Osteocyte (in vitro differentiated cells): ENCODE data around the gene C17orf107. TPM values are rescaled to one million over a fixed set of nuclear protein-coding genes. Genes with fewer than 3 reads are reported as not detected.

Experiments used
- DNase-seq: peaks from one replicate; pipeline ENCODE4 v3.0.0; 2021; ENCODE audit warnings: mixed read lengths; ENCODE audit not compliant: unreplicated experiment; ENCODE audit errors: extremely low spot score
- H3K27ac Mint-ChIP-seq: one replicate; pipeline ENCODE4 v1.8.0; 2021; ENCODE audit warnings: mild to moderate bottlenecking, mixed read lengths; ENCODE audit not compliant: unreplicated experiment
- H3K27me3 Mint-ChIP-seq: one replicate; pipeline ENCODE4 v1.8.0; 2021; ENCODE audit warnings: mixed read lengths; ENCODE audit not compliant: unreplicated experiment
- H3K36me3 Mint-ChIP-seq: one replicate; pipeline ENCODE4 v1.8.0; 2021; ENCODE audit warnings: mixed read lengths; ENCODE audit not compliant: unreplicated experiment
- H3K4me1 Mint-ChIP-seq: one replicate; pipeline ENCODE4 v1.8.0; 2021; ENCODE audit warnings: mixed read lengths; ENCODE audit not compliant: unreplicated experiment
- H3K4me3 Mint-ChIP-seq: one replicate; pipeline ENCODE4 v1.8.0; 2021; ENCODE audit warnings: mild to moderate bottlenecking, moderate library complexity, mixed read lengths; ENCODE audit not compliant: unreplicated experiment
- H3K9me3 Mint-ChIP-seq: one replicate; pipeline ENCODE4 v1.8.0; 2021; ENCODE audit warnings: mixed read lengths; ENCODE audit not compliant: unreplicated experiment
- total RNA-seq: library from RNA; stranded (reverse); gene quantifications from 2 replicates; pipeline ENCODE4 v1.2.1, GENCODE V29; 2021
- TF ChIP-seq, protein P1 (sequence below): fragments of 200-600 bp; sonication (generic); IDR thresholded peaks from 2 replicates; pipeline ENCODE4 v1.5.0; 2021; ENCODE audit warnings: antibody characterized with exemption, mild to moderate bottlenecking, moderate library complexity

C17orf107 gene
- total RNA-seq, 1 donor from 2014 or later = 0.78 TPM

DNA sequence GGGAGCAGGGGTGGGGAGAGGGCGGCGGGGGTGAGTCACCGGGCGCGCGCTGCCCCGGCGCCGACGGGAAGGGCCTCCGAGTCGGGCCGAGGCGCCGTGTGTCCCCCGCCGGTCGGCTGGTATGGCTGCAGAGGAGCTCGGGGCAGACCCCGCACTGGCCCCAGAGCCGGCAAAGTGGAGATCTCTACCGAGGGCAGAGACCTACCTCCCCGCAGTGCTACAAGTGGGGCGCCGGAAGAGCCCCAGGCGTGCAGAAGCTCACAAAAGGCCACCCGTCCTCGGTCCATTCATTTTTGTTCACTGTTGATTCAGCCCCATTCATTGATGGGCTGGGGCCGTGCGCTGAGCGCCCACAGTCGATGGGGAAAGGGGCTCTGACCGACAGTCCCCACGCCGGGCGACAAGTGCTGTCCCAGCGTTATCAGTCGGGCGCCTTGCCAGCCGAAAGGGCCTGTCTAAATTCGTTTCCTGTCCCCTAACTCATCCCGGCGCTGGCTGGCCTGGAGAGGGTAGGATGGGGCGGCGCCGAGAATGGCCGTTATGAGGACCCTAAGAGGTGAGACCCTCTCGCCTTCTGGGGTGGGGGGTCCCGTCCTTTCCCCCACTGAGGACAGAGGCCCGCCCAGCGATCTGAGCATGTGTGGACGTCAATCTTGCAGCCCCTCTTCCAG lies 50.9 kb downstream of the C17orf107 start:
- Mint-ChIP-seq H3K36me3 (peaks cover 10% of the 10 kb centered on the region), H3K27ac (peak overlapping the region; percentile 76), H3K4me3 (peak overlapping the region; percentile 65), H3K9me3 (no peaks in the 10 kb centered on the region), H3K4me1 (peaks cover 46% of the 10 kb centered on the region), H3K27me3 (no peaks in the 10 kb centered on the region)
- DNase-seq = no peak
- TF ChIP-seq, protein P1, sequence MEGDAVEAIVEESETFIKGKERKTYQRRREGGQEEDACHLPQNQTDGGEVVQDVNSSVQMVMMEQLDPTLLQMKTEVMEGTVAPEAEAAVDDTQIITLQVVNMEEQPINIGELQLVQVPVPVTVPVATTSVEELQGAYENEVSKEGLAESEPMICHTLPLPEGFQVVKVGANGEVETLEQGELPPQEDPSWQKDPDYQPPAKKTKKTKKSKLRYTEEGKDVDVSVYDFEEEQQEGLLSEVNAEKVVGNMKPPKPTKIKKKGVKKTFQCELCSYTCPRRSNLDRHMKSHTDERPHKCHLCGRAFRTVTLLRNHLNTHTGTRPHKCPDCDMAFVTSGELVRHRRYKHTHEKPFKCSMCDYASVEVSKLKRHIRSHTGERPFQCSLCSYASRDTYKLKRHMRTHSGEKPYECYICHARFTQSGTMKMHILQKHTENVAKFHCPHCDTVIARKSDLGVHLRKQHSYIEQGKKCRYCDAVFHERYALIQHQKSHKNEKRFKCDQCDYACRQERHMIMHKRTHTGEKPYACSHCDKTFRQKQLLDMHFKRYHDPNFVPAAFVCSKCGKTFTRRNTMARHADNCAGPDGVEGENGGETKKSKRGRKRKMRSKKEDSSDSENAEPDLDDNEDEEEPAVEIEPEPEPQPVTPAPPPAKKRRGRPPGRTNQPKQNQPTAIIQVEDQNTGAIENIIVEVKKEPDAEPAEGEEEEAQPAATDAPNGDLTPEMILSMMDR = no peak

DNA sequence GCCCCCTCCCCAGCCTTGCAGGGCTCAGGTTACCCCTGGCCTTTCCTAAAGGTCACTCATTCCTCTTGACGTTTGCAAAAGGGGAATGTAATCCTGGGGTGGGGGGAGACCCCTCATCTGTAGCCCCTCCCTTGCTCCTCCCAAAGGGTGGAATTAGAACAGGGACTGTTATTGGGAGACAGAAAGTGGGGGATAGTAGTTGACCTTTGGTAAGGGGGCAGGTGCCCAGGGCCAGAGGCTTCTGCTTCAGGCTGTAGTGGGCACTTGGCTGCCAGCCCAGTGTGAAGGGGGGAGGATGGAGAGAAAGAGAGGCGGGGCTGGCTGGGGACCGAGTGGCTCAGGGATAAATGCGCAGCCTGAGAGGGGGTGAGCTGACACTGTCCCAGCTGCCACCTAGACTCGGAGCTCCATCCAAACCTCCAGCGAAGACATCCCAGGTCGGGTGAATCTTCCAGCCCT lies 51.4 kb downstream of the C17orf107 start, which contains the start of gene ENO3:
Gene ENO3, plus strand, starts transcription at position 374 of the 459 bp plus-strand sequence. CDS start 711 bp downstream, outside the sequence.
- TF ChIP-seq, protein P1 = no peak
- DNase-seq = no peak
- no peaks in the 10 kb centered on the region for H3K27me3 Mint-ChIP-seq
- H3K27ac Mint-ChIP-seq = peak within 1 kb of the TSS; percentile 76
- no peaks in the 10 kb centered on the region for H3K9me3 Mint-ChIP-seq
- H3K36me3 Mint-ChIP-seq = peaks cover 5% of the 10 kb centered on the region
- peaks cover 40% of the 10 kb centered on the region for H3K4me1 Mint-ChIP-seq
- H3K4me3 Mint-ChIP-seq = peak within 1 kb of the TSS; percentile 65

DNA sequence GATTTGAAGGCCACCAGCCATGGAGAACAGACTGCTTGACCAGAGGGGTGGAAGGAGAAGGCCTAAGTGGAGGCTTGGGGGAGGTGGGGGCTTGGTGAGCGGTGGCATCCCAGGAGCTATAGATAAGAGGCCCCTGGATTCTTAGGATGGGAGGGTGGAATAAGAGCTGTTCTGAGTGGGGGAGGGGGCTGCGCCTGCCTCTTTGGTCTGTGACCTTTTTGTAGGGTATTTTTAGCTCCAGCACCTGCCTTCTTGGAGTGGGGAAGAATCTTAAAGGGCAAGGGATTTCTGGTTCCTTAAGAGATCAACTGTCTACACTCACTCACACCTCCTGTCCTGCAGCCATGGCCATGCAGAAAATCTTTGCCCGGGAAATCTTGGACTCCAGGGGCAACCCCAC lies 52.1 kb downstream of the C17orf107 start:
- no peak for DNase-seq
- Mint-ChIP-seq H3K27ac (no peak overlapping the region), H3K27me3 (no peaks in the 10 kb centered on the region), H3K9me3 (no peaks in the 10 kb centered on the region), H3K36me3 (peaks cover 5% of the 10 kb centered on the region), H3K4me1 (peaks cover 34% of the 10 kb centered on the region), H3K4me3 (peak overlapping the region; percentile 65)
- TF ChIP-seq, protein P1 = no peak

Other genes with a start within 250 kb of the C17orf107 start
- gene PELP1, start 195.4 kb upstream of the C17orf107 start, total RNA-seq = 60.5 and 60.7 TPM in 2 replicates
- gene ARRB2, start 188.9 kb upstream of the C17orf107 start, total RNA-seq = 19.4 and 23.6 TPM in 2 replicates
- 15.3 and 19.4 TPM in 2 replicates for gene MED11, start 168.1 kb upstream of the C17orf107 start, total RNA-seq
- gene ZMYND15, start 159.7 kb upstream of the C17orf107 start, total RNA-seq = 0.55 and 0.99 TPM in 2 replicates
- 11.0 and 12.8 TPM in 2 replicates for gene CXCL16, start 159.6 kb upstream of the C17orf107 start, total RNA-seq
- not detected in 2 replicates for gene TM4SF5, start 127.7 kb upstream of the C17orf107 start, total RNA-seq
- 1.9 and 2.4 TPM in 2 replicates for gene VMO1, start 113.2 kb upstream of the C17orf107 start, total RNA-seq
- not detected in 2 replicates for gene GLTPD2, start 110.6 kb upstream of the C17orf107 start, total RNA-seq
- gene PSMB6, start 103.4 kb upstream of the C17orf107 start, total RNA-seq = 119 TPM in 2 replicates
- 49.3 and 52.2 TPM in 2 replicates for gene PLD2, start 92.4 kb upstream of the C17orf107 start, total RNA-seq
- gene MINK1, start 66.2 kb upstream of the C17orf107 start, total RNA-seq = 93.2 and 93.3 TPM in 2 replicates
- gene CHRNE, start 3.6 kb downstream of the C17orf107 start, total RNA-seq = 0.27 TPM in 1 of 2 replicates, not detected in the other
- gene GP1BA, start 32.7 kb downstream of the C17orf107 start, total RNA-seq = not detected in 2 replicates
- 59.6 and 60.6 TPM in 2 replicates for gene SLC25A11, start 40.5 kb downstream of the C17orf107 start, total RNA-seq
- gene RNF167, start 40.7 kb downstream of the C17orf107 start, total RNA-seq = 105 and 115 TPM in 2 replicates
- gene PFN1, start 49.0 kb downstream of the C17orf107 start, total RNA-seq = 509 and 514 TPM in 2 replicates
- 9.4 and 9.5 TPM in 2 replicates for gene ENO3, start 51.6 kb downstream of the C17orf107 start, total RNA-seq
- gene SPAG7, start 68.3 kb downstream of the C17orf107 start, total RNA-seq = 90.8 and 92.9 TPM in 2 replicates
- gene CAMTA2, start 88.1 kb downstream of the C17orf107 start, total RNA-seq = 69.4 and 83.5 TPM in 2 replicates
- 0.89 and 1.8 TPM in 2 replicates for gene INCA1, start 98.0 kb downstream of the C17orf107 start, total RNA-seq
- gene KIF1C, start 98.4 kb downstream of the C17orf107 start, total RNA-seq = 123 and 127 TPM in 2 replicates
- not detected in 2 replicates for gene SLC52A1, start 135.9 kb downstream of the C17orf107 start, total RNA-seq
- 0.78 and 0.86 TPM in 2 replicates for gene ZFP3, start 178.9 kb downstream of the C17orf107 start, total RNA-seq
- 7.9 and 8.5 TPM in 2 replicates for gene ZNF232, start 212.3 kb downstream of the C17orf107 start, total RNA-seq
- 0.13 and 0.16 TPM in 2 replicates for gene USP6, start 216.5 kb downstream of the C17orf107 start, total RNA-seq